ELR (cell line): ENCODE data around the gene EFCC1.

Experiments
- DNase-seq: peaks from one replicate; pipeline ENCODE4 v3.0.0-alpha.2; 2015; ENCODE audit warnings: low read depth

Gene EFCC1

DNA sequence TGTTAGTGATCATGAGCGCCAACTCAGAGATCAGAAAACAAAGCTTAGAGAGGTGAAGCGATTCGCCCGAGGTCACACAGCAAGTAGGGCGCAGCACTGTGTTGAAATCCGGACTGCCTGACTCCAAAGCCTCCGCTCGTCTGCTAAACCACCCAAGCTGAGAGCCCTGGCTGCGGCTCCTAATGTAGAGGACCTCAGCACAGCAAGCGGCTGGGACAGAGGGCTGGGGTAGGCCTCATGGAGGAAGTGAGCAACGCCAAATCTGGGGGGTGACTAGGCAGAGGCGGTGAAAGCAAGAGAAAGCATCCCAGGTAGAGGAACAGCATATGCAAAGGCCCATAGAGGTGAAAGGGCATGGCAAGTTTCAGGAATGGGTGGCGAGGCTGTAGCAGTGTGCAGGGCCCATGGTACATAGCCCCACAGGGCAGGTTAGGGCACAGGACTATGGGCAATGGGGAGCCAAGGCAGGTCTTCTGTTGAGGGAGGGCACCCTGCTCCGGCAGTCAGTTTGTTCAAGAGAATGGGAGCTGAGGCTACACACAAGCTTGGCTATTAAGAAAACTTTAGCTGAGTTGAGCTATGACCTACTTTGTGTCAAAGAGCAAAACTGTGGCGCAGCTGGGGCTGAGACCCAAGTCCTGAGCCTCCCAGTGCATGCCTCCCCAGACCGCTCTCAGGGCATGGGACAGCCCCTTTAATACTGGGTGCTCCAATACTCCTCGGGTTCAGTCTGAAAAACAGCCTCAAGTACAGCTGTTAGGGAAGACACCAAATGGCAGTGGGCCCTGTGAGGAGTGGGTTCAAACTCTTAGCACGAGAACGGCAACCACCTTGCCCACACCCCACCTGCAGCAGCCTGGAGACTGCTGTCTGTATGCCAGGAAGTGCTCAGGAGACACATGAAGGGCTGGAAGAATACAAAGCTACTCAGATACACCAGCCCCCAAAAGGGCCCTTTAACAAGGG is 6.2 kb upstream of the EFCC1 start:
- no peak for DNase-seq

- DNase-seq: no peak
Measured at GRCh38 chr3:128995737-128996136, 5.4 kb upstream of the EFCC1 start.

GRCh38 chr3:128996200-128996599 is 4.9 kb upstream of the EFCC1 start:
- DNase-seq: no peak

DNA sequence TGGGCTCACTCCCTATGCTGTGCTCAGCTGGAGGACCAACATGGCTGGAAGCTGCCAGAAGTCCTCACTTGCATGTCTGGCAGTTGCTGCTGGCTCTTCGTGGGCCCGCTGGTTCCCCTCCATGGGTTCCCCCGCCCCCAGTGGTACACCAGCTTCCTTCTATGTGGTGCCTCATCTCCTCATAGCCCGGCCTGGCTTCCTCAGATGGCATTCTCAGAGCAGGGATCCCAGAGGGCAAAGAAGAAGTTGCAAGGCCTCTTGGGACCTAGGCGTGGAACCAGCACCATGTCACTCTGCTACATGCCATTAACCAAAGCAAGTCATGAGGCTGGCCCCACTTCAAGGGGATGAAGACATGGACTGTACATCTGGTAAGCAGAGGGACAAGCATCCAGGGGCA is 4.4 kb upstream of the EFCC1 start:
- no peak for DNase-seq

GRCh38 chr3:128997486-128998133 is 3.5 kb upstream of the EFCC1 start:
- no peak for DNase-seq

GRCh38 chr3:128998561-128998960 is 2.5 kb upstream of the EFCC1 start:
- DNase-seq: no peak

DNA sequence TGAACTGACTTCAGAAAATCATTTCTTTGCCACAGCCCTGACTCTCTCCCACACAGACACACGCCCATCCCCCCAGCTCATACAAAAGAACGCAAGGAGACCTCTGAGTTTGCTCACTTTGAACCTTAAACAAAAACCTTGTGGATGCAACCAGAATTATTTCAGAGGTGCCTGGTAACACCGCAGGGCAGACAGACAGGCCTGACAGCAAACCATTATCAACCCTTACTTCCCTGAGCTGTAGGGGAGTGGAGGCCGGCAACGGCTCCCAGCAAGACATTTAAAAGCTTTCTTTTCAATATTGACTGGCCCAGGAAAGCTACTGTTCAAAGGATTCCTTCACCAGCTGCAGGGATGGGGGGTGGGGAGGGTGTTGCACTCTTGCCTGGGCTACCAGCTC is 2.0 kb upstream of the EFCC1 start:
- no peak for DNase-seq

DNA sequence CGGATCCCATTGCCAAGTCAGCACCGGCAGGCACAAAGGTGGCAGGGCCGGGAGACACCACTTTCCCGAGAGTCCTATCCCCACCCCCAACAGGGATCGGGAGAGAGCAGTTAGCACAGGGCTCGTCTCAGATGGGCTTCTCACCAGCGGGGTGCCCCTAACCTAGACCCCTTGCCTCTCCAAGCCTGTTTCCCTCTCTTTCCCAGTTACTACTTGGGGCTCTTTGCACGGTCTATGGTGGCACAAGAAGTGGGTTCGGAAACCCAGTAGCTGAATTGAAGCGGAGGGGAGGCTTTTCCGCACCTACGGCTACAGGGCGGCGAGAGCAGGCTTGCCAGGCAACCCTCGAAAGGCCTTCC is 383 bp upstream of the EFCC1 start:
- DNase-seq: no peak

- DNase-seq: peak; percentile 27
Measured at GRCh38 chr3:129001806-129002572, 885 bp downstream of the EFCC1 start.

DNA sequence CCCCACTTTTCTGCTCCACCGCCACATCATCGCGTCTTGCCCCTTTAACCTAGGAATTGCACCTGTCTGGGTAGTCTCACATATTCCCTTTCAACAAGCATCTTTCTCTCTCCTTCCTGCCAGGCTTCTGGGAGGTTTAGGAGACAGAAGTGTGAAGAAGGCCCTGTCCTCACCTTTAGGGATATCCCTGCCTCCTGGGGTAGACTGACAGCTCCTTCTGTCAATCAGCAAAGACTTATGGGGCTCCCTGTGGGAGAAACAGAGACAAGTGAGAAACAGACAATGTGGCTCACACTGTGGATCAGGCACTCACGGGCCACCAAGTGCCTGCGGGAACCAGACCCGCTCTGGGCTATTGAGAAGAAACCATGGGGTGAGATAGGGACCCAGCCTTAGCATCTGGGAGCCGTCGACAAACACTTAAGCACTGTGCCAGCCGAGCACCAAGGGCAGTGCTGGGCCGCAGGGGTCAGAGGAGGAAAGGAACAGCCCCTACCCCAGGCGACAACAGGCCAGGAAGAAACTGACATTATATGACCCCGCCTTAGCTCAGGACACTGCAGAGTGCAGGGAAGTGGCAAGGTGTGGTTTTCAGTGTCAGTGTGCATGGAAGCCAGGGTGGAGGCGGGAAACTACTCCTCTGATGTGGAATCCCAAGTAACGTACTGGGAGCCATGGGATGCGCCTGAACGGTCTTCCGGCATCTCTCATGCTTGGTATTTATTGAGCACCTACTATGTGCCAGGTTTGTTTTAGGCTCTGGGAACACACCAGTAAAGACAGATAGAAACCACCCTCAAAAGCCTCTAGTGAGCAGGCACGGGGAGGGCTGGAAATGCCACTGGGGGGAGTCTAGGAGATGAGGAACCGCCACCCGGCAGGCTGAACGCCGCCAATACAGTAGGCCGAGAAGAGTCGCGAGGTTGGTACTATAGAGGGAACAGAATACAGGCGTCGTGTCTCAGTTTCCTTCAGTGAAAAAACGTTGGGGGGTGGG is 1.8 kb downstream of the EFCC1 start:
- no peak for DNase-seq

GRCh38 chr3:129003578-129004112 is 2.5 kb downstream of the EFCC1 start:
- no peak for DNase-seq

- no peak for DNase-seq
Measured at GRCh38 chr3:129004639-129005295, 3.7 kb downstream of the EFCC1 start.

DNA sequence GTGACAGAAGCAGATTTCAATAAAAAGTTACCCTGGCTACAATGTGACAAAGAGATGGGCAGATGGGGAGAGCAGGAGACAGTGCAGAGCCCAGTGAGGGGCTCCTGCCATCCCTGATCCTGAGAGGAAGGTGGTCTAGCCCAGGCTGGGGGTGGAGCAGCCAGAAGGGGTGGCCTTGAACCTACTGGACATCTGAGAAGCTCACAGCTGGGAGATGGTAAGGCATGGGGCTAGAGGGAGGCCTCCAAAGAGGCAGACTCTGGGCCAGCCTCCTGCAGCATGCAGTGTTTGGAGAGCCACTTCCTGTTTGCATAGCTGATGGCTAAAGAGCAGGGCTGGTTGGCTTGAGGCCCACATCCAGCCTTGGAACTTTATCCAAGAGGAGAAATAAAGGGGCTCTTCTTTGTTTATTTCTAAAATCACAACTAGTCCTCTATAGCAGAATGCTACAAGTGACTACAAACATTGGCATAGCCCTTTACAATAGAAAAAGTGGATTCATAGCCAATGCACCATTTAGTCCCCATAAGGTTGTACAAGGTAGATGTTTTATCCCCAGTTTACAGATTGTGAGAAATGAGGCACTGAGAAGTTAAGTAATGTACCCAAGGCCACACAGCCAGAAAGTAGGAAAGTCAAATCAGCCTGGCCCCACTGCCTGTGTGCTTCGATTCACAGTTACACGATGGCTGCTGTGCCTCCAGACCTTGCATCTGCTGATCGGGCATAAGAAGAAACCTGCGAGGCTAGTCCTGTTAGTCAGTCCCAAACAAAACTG is 4.6 kb downstream of the EFCC1 start:
- DNase-seq: peak; percentile 30

DNA sequence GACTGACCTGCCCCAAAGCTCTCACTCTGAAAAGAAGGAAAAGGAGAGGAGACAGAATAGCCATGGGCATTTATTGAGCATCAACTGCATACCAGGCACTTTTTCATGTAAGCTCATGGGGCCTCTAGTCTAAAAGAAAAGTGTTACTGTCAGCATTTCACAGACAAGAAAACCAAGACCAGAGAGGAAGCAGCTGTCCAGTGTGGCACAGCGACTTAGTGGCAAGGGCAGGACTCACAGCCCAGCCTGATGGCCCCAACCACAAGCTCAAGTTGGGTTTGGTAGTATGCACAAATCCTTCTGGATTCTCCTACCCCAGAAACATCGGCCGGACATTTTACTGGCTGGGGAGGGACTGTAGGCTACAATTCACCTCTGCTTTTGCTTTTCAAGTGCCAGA is 5.8 kb downstream of the EFCC1 start:
- DNase-seq: no peak

- no peak for DNase-seq
Measured at GRCh38 chr3:129007792-129008191, 6.7 kb downstream of the EFCC1 start.

DNA sequence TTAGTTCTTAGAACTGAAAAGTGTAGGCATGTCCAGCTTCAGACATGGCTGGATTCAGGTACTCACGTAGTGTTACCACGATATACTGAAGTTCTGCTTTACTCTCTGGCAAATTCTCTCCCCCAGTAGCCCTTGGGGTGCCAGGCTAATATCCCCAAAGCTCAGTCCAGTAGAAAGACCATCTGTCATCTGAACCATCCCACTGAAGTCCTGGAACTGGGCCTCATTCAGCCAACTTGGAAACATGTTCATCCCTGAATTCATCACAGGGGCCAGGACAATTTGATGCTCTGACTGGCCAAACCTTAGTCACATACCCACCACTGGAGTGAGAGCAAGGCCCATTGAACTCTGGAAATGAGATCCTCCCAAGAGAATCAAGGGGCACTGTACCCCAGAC is 8.2 kb downstream of the EFCC1 start:
- no peak for DNase-seq

GRCh38 chr3:129010310-129010956 is 9.3 kb downstream of the EFCC1 start:
- no peak for DNase-seq

GRCh38 chr3:129013491-129013891 is 12.4 kb downstream of the EFCC1 start:
- DNase-seq: peak; percentile 35

- DNase-seq: no peak
Measured at GRCh38 chr3:129014148-129014547, 13.0 kb downstream of the EFCC1 start.
